ENCODE data around the gene CORO1C. TPM values are rescaled to one million over a fixed set of nuclear protein-coding genes. Genes with fewer than 3 reads are reported as not detected.

CORO1C gene
- total and polyA plus RNA-seq, 4 donors, result 23.2 to 58.6 (median 41.9) TPM

GRCh38 chr12:108675792-108676191, 55.5 kb downstream of the CORO1C start:
- no peaks in the 10 kb centered on the region for H3K27me3 ChIP-seq (ENCODE audit: control insufficient read depth in 4 of 4, insufficient read depth in 4 of 4, low read length in 3 of 4)
- no peak for DNase-seq (ENCODE audit: low spot score)
- TF ChIP-seq GABPA (IDR thresholded peaks at IDR 0.05 in 1 of 2, conservative IDR thresholded peaks at IDR 0.05 in 1 of 2), result no peak
- TF ChIP-seq RAD21 (IDR thresholded peaks at IDR 0.05), result no peak
- no peak for TF ChIP-seq YY1 (IDR thresholded peaks at IDR 0.05)
- TF ChIP-seq TAF1 (conservative IDR thresholded peaks at IDR 0.05), result no peak
- TF ChIP-seq RXRA (IDR thresholded peaks at IDR 0.05), result no peak
- no peak for TF ChIP-seq JUND (IDR thresholded peaks at IDR 0.05)
- TF ChIP-seq EGR1 (IDR thresholded peaks at IDR 0.05; ENCODE audit: low read depth in 2 of 2), result no peak
- TF ChIP-seq HNF4G (IDR thresholded peaks at IDR 0.05), result no peak
- no peak for TF ChIP-seq FOXA2 (IDR thresholded peaks at IDR 0.05)
- TF ChIP-seq FOXA1 (IDR thresholded peaks at IDR 0.05), result no peak
- no peaks in the 10 kb centered on the region for H3K9me3 ChIP-seq (ENCODE audit: control insufficient read depth in 4 of 4, low read length in 3 of 4)
- H3K4me3 ChIP-seq (ENCODE audit: low read depth in 1 of 3, low read length in 3 of 3), result no peak overlapping the region
- H3K9ac ChIP-seq (ENCODE audit: low read depth in 1 of 2, low read length in 2 of 2), result no peak overlapping the region
- 94% methylated on average over 4 of the region's 4 CpGs for WGBS
- H3K36me3 ChIP-seq (ENCODE audit: control insufficient read depth in 4 of 4, insufficient read depth in 3 of 4, low read depth in 1 of 4, low read length in 3 of 4), result peaks cover 2 to 7% (median 6%) of the 10 kb centered on the region in 4 donors
- no peak overlapping the region for H3K27ac ChIP-seq (ENCODE audit: low read depth in 1 of 2, low read length in 2 of 2)
- no peaks in the 10 kb centered on the region for H3K4me1 ChIP-seq (ENCODE audit: control insufficient read depth in 4 of 4, insufficient read depth in 4 of 4, low read length in 3 of 4)

- Histone ChIP-seq H3K4me1 (ENCODE audit: control insufficient read depth in 4 of 4, insufficient read depth in 4 of 4, low read length in 3 of 4) (peaks cover 0 to under 1% (median 0%) of the 10 kb centered on the region in 4 donors), H3K9ac (ENCODE audit: low read depth in 1 of 2, low read length in 2 of 2) (no peak overlapping the region), H3K27me3 (ENCODE audit: control insufficient read depth in 4 of 4, insufficient read depth in 4 of 4, low read length in 3 of 4) (no peaks in the 10 kb centered on the region), H3K36me3 (ENCODE audit: control insufficient read depth in 4 of 4, insufficient read depth in 3 of 4, low read depth in 1 of 4, low read length in 3 of 4) (peaks cover 2 to 4% (median 3%) of the 10 kb centered on the region in 4 donors), H3K4me3 (ENCODE audit: low read depth in 1 of 3, low read length in 3 of 3) (no peak overlapping the region), H3K9me3 (ENCODE audit: control insufficient read depth in 4 of 4, low read length in 3 of 4) (no peaks in the 10 kb centered on the region), H3K27ac (ENCODE audit: low read depth in 1 of 2, low read length in 2 of 2) (no peak overlapping the region)
- DNase-seq (ENCODE audit: low spot score), result no peak
- WGBS, result 95% methylated on average over 3 of the region's 3 CpGs
- TF ChIP-seq, protein P1, sequence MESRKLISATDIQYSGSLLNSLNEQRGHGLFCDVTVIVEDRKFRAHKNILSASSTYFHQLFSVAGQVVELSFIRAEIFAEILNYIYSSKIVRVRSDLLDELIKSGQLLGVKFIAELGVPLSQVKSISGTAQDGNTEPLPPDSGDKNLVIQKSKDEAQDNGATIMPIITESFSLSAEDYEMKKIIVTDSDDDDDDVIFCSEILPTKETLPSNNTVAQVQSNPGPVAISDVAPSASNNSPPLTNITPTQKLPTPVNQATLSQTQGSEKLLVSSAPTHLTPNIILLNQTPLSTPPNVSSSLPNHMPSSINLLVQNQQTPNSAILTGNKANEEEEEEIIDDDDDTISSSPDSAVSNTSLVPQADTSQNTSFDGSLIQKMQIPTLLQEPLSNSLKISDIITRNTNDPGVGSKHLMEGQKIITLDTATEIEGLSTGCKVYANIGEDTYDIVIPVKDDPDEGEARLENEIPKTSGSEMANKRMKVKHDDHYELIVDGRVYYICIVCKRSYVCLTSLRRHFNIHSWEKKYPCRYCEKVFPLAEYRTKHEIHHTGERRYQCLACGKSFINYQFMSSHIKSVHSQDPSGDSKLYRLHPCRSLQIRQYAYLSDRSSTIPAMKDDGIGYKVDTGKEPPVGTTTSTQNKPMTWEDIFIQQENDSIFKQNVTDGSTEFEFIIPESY (IDR thresholded peaks at IDR 0.05), result no peak
- TF ChIP-seq FOXA2 (IDR thresholded peaks at IDR 0.05), result no peak
- TF ChIP-seq TAF1 (conservative IDR thresholded peaks at IDR 0.05), result no peak
- TF ChIP-seq, protein P2, sequence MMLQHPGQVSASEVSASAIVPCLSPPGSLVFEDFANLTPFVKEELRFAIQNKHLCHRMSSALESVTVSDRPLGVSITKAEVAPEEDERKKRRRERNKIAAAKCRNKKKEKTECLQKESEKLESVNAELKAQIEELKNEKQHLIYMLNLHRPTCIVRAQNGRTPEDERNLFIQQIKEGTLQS (IDR thresholded peaks at IDR 0.05), result no peak
- TF ChIP-seq JUND (IDR thresholded peaks at IDR 0.05), result no peak
- no peak for TF ChIP-seq FOXA1 (IDR thresholded peaks at IDR 0.05)
- no peak for TF ChIP-seq GABPA (IDR thresholded peaks at IDR 0.05 in 1 of 2, conservative IDR thresholded peaks at IDR 0.05 in 1 of 2)
- no peak for TF ChIP-seq EGR1 (IDR thresholded peaks at IDR 0.05; ENCODE audit: low read depth in 2 of 2)
- TF ChIP-seq YY1 (IDR thresholded peaks at IDR 0.05), result no peak
- TF ChIP-seq RAD21 (IDR thresholded peaks at IDR 0.05), result no peak
- no peak for TF ChIP-seq SP1 (IDR thresholded peaks at IDR 0.05)
- no peak for TF ChIP-seq NR2F2 (IDR thresholded peaks at IDR 0.05)
These were observed 59.3 kb downstream of the CORO1C start for GRCh38 chr12:108672054-108672453.

DNA sequence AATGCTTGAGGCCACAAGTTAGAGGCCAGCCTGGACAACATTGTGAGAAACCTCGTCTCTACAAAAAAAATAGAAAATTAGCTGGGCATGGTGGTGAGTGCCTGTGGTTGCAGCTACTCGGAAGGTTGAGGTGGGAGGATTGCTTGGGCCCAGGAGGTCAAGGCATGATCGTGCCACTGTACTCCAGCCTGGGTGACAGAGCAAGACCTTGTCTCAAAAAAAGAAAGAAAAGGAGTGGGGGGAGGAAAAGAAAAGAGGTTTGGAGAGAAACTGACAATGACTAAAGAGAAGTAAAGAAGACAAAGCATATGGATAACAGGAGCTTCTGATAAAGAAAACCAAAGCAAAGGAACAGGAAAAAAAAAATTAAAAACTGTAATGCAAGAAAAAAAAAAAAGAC, 60.2 kb downstream of the CORO1C start:
- Histone ChIP-seq H3K36me3 (ENCODE audit: control insufficient read depth in 4 of 4, insufficient read depth in 3 of 4, low read depth in 1 of 4, low read length in 3 of 4) (peaks cover 0 to 4% (median 3%) of the 10 kb centered on the region in 4 donors), H3K27ac (ENCODE audit: low read depth in 1 of 2, low read length in 2 of 2) (no peak overlapping the region), H3K27me3 (ENCODE audit: control insufficient read depth in 4 of 4, insufficient read depth in 4 of 4, low read length in 3 of 4) (no peaks in the 10 kb centered on the region), H3K9me3 (ENCODE audit: control insufficient read depth in 4 of 4, low read length in 3 of 4) (no peaks in the 10 kb centered on the region), H3K4me3 (ENCODE audit: low read depth in 1 of 3, low read length in 3 of 3) (no peak overlapping the region), H3K9ac (ENCODE audit: low read depth in 1 of 2, low read length in 2 of 2) (no peak overlapping the region), H3K4me1 (ENCODE audit: control insufficient read depth in 4 of 4, insufficient read depth in 4 of 4, low read length in 3 of 4) (peaks cover 0 to 10% (median 6%) of the 10 kb centered on the region in 4 donors)
- TF ChIP-seq, protein P1 (IDR thresholded peaks at IDR 0.05), result no peak
- TF ChIP-seq JUND (IDR thresholded peaks at IDR 0.05) (no peak), FOXA2 (IDR thresholded peaks at IDR 0.05) (no peak), CTCF (IDR thresholded peaks at IDR 0.05; ENCODE audit: low read depth, low read length, missing input control) (no peak), REST (IDR thresholded peaks at IDR 0.05) (no peak), EGR1 (IDR thresholded peaks at IDR 0.05; ENCODE audit: low read depth in 2 of 2) (no peak), HNF4G (IDR thresholded peaks at IDR 0.05) (no peak), YY1 (IDR thresholded peaks at IDR 0.05) (no peak), GABPA (IDR thresholded peaks at IDR 0.05 in 1 of 2, conservative IDR thresholded peaks at IDR 0.05 in 1 of 2) (no peak)
- TF ChIP-seq, protein P2 (IDR thresholded peaks at IDR 0.05), result no peak
- 95% methylated on average over 3 of the region's 3 CpGs for WGBS
- DNase-seq (ENCODE audit: low spot score), result no peak

Measured in liver (tissue), 9 donors.